HG03457 (cell line): Measurements from ENCODE around the gene STX18.

Experiments
- ATAC-seq: cut with Tn5 transposase; IDR thresholded peaks from one replicate; pipeline ENCODE4 v1.9.1; 2021; ENCODE audit warnings: moderate number of reproducible peaks; ENCODE audit not compliant: unreplicated experiment

The STX18 gene

DNA sequence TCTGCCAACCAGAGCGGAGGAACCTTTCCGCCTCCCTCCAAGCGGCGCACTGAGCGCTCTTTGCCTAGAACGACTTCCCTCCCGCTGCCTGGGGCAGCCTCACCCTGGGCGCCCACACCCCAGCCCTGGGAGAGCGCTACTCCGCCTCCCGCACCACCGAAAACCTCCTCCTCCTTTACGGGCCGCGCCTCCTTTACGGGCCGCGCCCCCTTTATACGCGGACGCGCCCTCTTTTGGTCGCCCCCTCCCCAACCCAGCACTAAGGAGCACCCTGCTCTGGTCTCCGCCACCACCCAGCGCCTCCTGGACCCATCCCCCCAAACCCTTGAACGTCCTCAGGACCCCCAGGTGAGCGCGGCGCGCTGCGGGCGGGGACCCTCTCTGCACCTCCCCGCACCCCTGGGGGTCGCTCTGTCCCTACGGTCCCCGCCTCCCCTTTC lies 155.5 kb downstream of the STX18 start:
- ATAC-seq: no peak

DNA sequence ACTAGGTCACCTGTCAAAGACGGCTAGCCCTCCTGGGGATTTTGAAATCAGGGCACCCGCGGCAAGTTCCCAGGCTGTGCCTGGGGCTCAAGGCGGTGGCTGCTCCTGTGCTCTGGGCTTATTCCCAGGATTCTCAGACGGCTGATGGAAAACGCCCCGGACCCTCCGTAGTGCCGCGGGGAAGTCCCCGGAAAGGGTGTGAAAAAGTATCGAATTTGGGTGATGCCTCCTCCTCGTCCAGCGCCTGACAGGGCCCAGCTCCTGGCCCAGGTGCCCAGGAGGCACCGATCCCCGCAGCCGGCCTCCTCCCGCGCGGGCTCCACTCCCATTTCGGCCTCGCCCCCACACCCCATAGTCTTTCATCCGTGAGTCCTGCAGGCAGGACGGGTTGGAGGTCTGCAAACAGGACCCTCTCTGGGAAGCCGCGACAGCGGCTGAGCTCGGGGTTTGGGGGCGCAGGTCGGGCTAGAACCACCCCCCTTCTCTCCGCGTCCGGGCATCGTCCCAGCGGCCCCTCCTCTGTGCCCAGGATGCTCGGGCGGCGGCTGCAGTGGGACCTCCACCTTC lies 156.0 kb downstream of the STX18 start:
- ATAC-seq: no peak

- no peak for ATAC-seq
These were observed 157.0 kb downstream of the STX18 start for GRCh38 chr4:4384837-4385236.

- no peak for ATAC-seq
These were observed 158.8 kb downstream of the STX18 start for GRCh38 chr4:4383085-4383484.

DNA sequence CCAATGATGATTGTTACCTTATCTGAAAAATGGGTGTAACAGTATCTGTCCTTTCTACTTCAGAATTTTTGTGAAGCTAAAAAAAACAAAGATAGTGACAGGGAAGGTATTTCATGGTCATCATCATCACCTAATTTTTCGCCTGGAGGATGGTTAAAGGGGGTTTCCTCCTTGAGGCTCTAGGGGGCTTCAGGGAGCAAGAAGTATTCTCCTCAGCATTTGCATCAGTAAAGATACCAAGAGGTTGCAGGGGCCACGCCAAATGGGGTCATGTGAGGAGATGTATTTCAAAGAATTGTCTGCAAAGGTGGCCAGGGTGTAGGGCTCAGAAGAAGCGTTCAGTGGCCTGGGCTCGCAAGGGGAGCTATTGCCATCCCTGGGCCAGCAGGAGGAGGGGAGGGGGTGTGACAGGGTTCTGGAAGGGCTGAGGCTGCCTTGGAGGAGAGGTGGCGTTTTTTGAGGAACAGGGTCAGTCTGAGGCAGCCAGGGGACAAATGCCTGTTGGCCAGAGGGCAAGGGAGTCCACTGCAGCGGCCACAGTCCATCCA lies 162.2 kb downstream of the STX18 start:
- ATAC-seq: no peak

DNA sequence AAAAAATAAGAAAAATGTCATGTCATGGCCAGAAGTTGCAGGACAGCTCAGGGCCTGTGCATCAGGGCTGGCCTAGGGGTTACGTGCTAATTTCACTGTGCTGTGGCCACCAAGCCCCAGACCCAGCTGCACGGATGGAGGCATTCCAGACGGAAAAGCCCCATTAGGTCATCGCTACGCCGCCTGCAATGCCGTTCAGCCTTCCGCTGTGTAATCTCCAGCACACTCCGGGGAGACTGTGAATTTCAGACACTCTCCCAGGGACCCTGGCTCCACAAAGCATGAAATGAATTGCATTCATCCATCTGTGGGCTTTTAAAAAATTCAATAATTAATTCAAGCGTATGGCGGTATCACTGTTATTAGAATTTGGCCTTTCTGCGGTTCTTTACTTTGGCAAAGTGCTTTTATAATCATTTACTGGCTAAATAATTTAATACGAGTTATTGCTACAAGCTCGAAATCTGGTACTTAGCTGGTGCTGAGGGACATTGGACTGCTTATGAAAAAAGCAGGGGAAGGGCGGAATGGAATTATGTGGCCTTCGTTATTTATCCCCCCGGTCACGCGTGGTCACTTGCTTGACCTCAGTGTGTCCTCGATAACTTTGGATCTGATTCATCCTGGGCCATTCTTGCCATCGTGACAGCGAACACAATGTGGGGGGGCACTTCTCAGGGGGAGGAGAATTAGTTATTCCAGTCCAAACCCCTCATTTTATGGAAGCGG lies 164.0 kb downstream of the STX18 start:
- no peak for ATAC-seq

DNA sequence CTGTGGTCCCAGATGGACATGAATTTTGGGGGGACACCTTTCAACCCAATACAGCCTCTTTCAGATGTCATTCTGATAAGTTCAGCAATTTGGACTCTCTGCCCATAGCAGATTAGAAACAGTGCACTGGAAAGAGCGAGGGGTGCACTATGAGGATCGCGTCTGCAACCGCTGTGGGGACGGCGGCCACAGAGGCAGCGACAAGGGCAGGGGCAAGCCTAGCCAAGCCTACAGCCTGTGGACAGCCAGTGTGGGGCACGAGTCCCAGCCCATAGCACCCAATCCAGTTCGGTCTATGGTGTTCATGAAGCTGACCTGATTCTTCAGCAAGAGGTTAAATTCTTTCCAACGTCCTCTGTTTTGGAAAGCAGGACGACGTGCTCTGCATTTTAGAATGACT lies 164.7 kb downstream of the STX18 start:
- no peak for ATAC-seq

- no peak for ATAC-seq
These were observed 165.8 kb downstream of the STX18 start for GRCh38 chr4:4376074-4376473.

DNA sequence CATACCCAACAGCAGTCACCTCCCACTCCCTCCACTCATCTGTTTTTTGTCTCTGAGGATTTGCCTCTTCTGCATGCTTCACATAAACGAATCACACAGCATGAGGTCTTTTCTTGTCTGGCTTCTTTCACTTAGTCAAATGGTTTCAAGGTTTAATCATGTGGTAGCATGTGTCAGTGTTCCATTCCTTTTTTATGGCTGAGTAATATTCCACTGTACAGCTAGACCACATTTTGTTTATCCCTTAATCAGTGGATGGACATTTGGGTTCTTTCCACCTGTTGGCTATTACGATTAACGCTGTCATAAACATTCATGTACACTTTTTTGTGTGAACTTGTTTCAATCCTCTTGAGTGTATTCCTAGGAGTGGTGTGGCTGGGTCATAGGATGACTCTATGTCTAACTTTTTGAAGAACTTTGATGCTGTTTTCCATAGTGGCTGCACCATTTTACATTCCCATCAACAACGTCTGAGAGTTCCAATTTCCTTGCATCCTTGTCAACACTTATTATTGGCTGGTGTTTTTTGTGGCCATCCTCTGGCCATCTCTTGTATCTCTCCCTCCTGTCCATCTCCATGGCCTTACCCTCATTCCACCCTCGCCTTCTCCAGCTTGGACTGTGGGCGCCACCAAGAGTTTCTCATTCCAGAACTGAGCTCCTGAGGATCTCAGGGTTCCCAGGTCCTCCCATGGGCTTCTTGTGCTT lies 167.3 kb downstream of the STX18 start:
- ATAC-seq: no peak
